ENCODE measurements around the gene JMJD6. TPM values are rescaled to one million over a fixed set of nuclear protein-coding genes. Genes with fewer than 3 reads are reported as not detected.

The JMJD6 gene
- total and polyA plus RNA-seq, 9 of the 15 experiments (the other 6 are each of a cell fraction or from before 2014, with no cell fraction given): 2.5 to 52.3 (median 36.3) TPM

- no peak for TF ChIP-seq ZNF124 (CRISPR knock-in tag; IDR thresholded peaks at IDR 0.05)
- no peak for TF ChIP-seq HIVEP1 (CRISPR knock-in tag; IDR thresholded peaks at IDR 0.05)
- no peak for TF ChIP-seq ZNF785 (CRISPR knock-in tag; IDR thresholded peaks at IDR 0.05)
- TF ChIP-seq MEIS2 (IDR thresholded peaks at IDR 0.05; ENCODE audit: partially characterized antibody): no peak
- no peak for TF ChIP-seq TRIM28 (IDR thresholded peaks at IDR 0.05)
- TF ChIP-seq AFF1 (IDR thresholded peaks at IDR 0.05; ENCODE audit: low read depth in 1 of 2, partially characterized antibody in 2 of 2): no peak
- TF ChIP-seq CBX5 (IDR thresholded peaks at IDR 0.05; ENCODE audit: borderline replicate concordance, low read depth): no peak
- no peak for TF ChIP-seq DLX4 (CRISPR knock-in tag; IDR thresholded peaks at IDR 0.05)
- no peak for TF ChIP-seq ZNF398 (CRISPR knock-in tag; IDR thresholded peaks at IDR 0.05)
- TF ChIP-seq DACH1 (IDR thresholded peaks at IDR 0.05; ENCODE audit: partially characterized antibody): no peak
- Histone ChIP-seq H3K36me3 (ENCODE audit: control insufficient read depth, insufficient read depth, low read length) (no peaks in the 10 kb centered on the region), H3K9me1 (ENCODE audit: control insufficient read depth, insufficient read depth, low read length) (no peaks in the 10 kb centered on the region), H3K9ac (ENCODE audit: insufficient read depth in 1 of 2, low read depth in 2 of 2, low read length in 2 of 2) (no peak overlapping the region), H2AFZ (ENCODE audit: low read depth, low read length) (no peak overlapping the region), H3K27ac (ENCODE audit: extremely low read depth, low read depth, low read length) (no peak overlapping the region), H3K4me2 (ENCODE audit: insufficient read depth, low read length) (no peak overlapping the region), H3K27me3 (ENCODE audit: control insufficient read depth in 2 of 2, insufficient read depth in 2 of 2, low read length in 2 of 2) (no peaks in the 10 kb centered on the region), H4K20me1 (replicated peaks; ENCODE audit: control insufficient read depth, insufficient read depth, low read length) (peaks cover 5% of the 10 kb centered on the region; the same call in 1 of the 2 replicates), H3K4me1 (replicated peaks in 1 of 2; ENCODE audit: control insufficient read depth in 2 of 2, insufficient read depth in 2 of 2, low read length in 2 of 2) (peaks cover 0 to 27% of the 10 kb centered on the region in 2 experiments; a peak in 3 of 5 replicates), H3K79me2 (ENCODE audit: control insufficient read depth, insufficient read depth, low read length) (no peaks in the 10 kb centered on the region), H3K9me3 (replicated peaks; ENCODE audit: control insufficient read depth, insufficient read depth, low read depth, low read length) (no peaks in the 10 kb centered on the region), H3K4me3 (no peak overlapping the region)
- in situ Hi-C loops (cut with MboI) (no loop called here), intact Hi-C loops (cut with micrococcal nuclease) (no loop called here)
- FAIRE-seq: no peak
- CTCF ChIA-PET (ENCODE audit: low intra/inter-chr PET ratio): no interaction called here
- WGBS (ENCODE audit: insufficient coverage, low coverage, missing lambda C conversion rate): 72% methylated on average over 10 of the region's 10 CpGs
- no peak for DNase-seq (ENCODE audit: extremely low read depth in 1 of 4, low spot score in 3 of 4)
- BruUV-seq (replicated peaks): no TSS peak
- POLR2A ChIA-PET: interaction anchor here (0.6 to 1.4 kb wide), 5 partner anchors 12 to 434 kb away, joined by 3 to 5 read pairs (median 3); partner anchors contain the start of genes JMJD6 and METTL23
- ATAC-seq: no peak
Measured at GRCh38 chr17:76702941-76703637, 23.3 kb downstream of the JMJD6 start.
